Liver (tissue), 9 donors: Measurements from ENCODE around the gene MEFV. TPM values are rescaled to one million over a fixed set of nuclear protein-coding genes. Genes with fewer than 3 reads are reported as not detected.
"Not testable (repeated sequence)": the region's sequence is repeated elsewhere in the genome, so short reads cannot be mapped to it uniquely, and the experiment has no call there.

Experiments
- DNase-seq: peaks from one replicate; pipeline ENCODE4 v3.0.0-alpha.2; 2017; ENCODE audit warnings: low spot score
- H3K27ac ChIP-seq, 2 donors: one replicate each; pipeline ENCODE4 v1.7.0; 2013; ENCODE audit warnings: inconsistent platforms in 2 of 2, low read length in 2 of 2, control low read depth in 1 of 2, low read depth in 1 of 2, mild to moderate bottlenecking in 1 of 2
- H3K27me3 ChIP-seq, 4 donors: one replicate each; pipeline versions ENCODE4 v1.6.1 to v1.7.0; 2013; ENCODE audit warnings: low read length in 3 of 4, inconsistent platforms in 1 of 4, mild to moderate bottlenecking in 1 of 4, moderate library complexity in 1 of 4; ENCODE audit not compliant: control insufficient read depth in 4 of 4, insufficient read depth in 4 of 4
- H3K36me3 ChIP-seq, 4 donors: one replicate each; pipeline versions ENCODE4 v1.6.1 to v1.7.0; 2013; ENCODE audit warnings: low read length in 3 of 4, mild to moderate bottlenecking in 3 of 4, low read depth in 1 of 4, moderate library complexity in 1 of 4; ENCODE audit not compliant: control insufficient read depth in 4 of 4, insufficient read depth in 3 of 4
- H3K4me1 ChIP-seq, 4 donors: one replicate each; pipeline versions ENCODE4 v1.6.1 to v1.7.0; 2013; ENCODE audit warnings: low read length in 3 of 4, mild to moderate bottlenecking in 3 of 4, moderate library complexity in 1 of 4; ENCODE audit not compliant: control insufficient read depth in 4 of 4, insufficient read depth in 4 of 4
- H3K4me3 ChIP-seq, 3 donors: one replicate each; pipeline versions ENCODE4 v1.6.1 to v1.7.0; 2013; ENCODE audit warnings: low read length in 3 of 3, control low read depth in 1 of 3, low read depth in 1 of 3, mild to moderate bottlenecking in 1 of 3
- H3K9ac ChIP-seq, 2 donors: one replicate each; pipeline ENCODE4 v1.7.0; 2013; ENCODE audit warnings: low read length in 2 of 2, mild to moderate bottlenecking in 2 of 2, moderate library complexity in 2 of 2, control low read depth in 1 of 2, low read depth in 1 of 2
- H3K9me3 ChIP-seq, 4 donors: one replicate each; pipeline versions ENCODE4 v1.6.1 to v1.7.0; 2013; ENCODE audit warnings: low read length in 3 of 4; ENCODE audit not compliant: control insufficient read depth in 4 of 4
- HNF4A ChIP-seq, 2 donors: conservative IDR thresholded peaks; 2 replicates each; pipeline ENCODE4 v1.6.1; 2016; ENCODE audit warnings: antibody characterized with exemption in 2 of 2, mild to moderate bottlenecking in 2 of 2
- JUND ChIP-seq, 2 donors: IDR thresholded peaks; 2 replicates each; pipeline ENCODE4 v1.6.1; 2016; ENCODE audit warnings: antibody characterized with exemption in 2 of 2
- NR2F2 ChIP-seq: IDR thresholded peaks from 2 replicates; pipeline ENCODE4 v1.6.1; 2016; ENCODE audit warnings: antibody characterized with exemption
- REST ChIP-seq: IDR thresholded peaks from 2 replicates; pipeline ENCODE4 v1.6.1; 2016; ENCODE audit warnings: antibody characterized with exemption, mild to moderate bottlenecking
- RXRA ChIP-seq, 2 donors: IDR thresholded peaks; 2 replicates each; pipeline ENCODE4 v1.6.1; 2017 to 2018; ENCODE audit warnings: antibody characterized with exemption in 2 of 2, mild to moderate bottlenecking in 1 of 2
- whole genome bisulfite sequencing: extraction: QIAGEN DNeasy Blood & Tissue Kit; methylation state at CpG from one replicate; pipeline ENCODE4 v1.1.7; 2013; 5-methylcytosine and 5-hydroxymethylcytosine counted together
- polyA plus RNA-seq, 2 donors: library from polyadenylated mRNA; stranded (reverse) in 1 of 2; unstranded in 1 of 2; fragments of 200-250 nt in 1 of 2; fragments of >200 nt in 1 of 2; fragmentation: Nextera tagmentation in 1 of 2; extraction: Ambion mirVana in 1 of 2; gene quantifications; one replicate each; pipeline versions ENCODE4 v1.2.1 to v1.2.3, GENCODE V29; 2013 to 2015
- total RNA-seq, 2 donors: library from RNA; depleted of rRNA; stranded (reverse); fragments of >200 nt; gene quantifications; one replicate each; pipeline ENCODE4 v1.2.3, GENCODE V29; 2014
- TF ChIP-seq, protein P1 (sequence below): IDR thresholded peaks from 2 replicates; pipeline ENCODE4 v1.6.1; 2016; ENCODE audit warnings: antibody characterized with exemption
- TF ChIP-seq, protein P2 (sequence below): IDR thresholded peaks from 2 replicates; pipeline ENCODE4 v1.6.1; 2016; ENCODE audit warnings: antibody characterized with exemption
- donor health status: healthy.
- donor health status: healthy.
- donor health status: healthy.
- donor health status: healthy.
- donor health status: healthy.

Gene MEFV
- total and polyA plus RNA-seq, 4 donors = 0.33 to 3.3 (median 0.79) TPM

DNA sequence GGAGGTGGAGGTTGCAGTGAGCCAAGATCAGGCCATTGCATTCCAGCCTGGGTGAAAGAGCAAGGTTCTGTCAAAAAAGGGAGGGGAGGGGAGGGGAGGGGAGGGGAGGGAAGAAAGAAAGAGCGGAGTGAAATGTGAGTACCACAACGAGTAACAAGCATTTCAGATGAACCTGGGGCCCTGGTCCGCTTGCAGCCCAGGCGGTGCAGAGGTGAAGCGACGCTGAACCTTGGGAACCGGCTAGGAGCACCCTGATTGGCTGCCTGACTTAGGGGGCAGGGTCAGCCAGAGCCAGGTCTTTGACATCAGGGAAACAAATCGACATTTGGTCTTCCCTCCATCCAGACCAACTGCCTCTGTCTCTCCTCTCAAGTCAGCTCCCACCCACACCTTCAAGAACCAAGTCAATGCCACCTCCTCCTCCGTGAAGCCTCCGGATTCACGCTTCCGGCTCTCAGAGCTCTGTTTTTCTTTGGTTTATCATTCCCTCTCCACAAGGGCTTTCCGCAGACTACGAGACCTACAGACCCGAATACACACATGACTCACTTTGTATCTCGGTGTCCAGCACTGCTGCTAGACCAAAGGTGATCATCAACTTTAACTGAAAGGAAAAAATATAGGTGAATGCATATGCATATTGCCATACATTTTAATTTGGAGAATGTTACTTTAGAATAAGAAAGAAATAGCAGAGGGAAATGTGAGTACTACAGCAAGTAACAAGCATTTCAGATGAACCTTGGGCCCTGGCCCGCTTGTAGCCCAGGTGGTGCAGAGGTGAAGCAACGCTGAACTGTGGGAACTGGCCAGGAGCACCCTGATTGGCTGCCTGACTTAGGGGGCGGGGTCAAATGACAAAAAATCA lies 49.1 kb downstream of the MEFV start (continued):
- no peak for TF ChIP-seq REST

DNA sequence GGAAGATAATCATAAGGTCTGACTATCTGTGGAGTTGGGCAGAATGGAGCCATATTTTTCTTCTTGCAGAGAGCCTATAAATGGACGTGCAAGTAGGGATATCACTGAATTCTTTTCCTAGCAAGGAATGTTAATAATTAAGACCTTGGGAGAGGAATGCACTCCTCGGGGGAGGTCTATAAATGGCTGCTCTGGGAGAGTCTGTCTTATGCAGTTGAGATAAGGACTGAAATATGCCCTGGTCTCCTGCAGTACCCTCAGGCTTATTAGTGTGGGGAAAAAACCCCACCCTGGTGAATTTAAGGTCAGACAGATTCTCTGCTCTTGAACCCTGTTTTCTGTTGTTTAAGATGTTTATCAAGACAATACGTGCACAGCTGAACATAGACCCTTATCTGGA lies 50.5 kb downstream of the MEFV start:
- H3K27ac ChIP-seq, H3K4me1 ChIP-seq, H3K9ac ChIP-seq, DNase-seq, H3K27me3 ChIP-seq, H3K36me3 ChIP-seq, H3K4me3 ChIP-seq: not testable (repeated sequence)
- whole genome bisulfite sequencing = 59% methylated on average over 3 of the region's 3 CpGs
- H3K9me3 ChIP-seq = peaks cover 7 to 24% (median 14%) of the 10 kb centered on the region in 4 donors

DNA sequence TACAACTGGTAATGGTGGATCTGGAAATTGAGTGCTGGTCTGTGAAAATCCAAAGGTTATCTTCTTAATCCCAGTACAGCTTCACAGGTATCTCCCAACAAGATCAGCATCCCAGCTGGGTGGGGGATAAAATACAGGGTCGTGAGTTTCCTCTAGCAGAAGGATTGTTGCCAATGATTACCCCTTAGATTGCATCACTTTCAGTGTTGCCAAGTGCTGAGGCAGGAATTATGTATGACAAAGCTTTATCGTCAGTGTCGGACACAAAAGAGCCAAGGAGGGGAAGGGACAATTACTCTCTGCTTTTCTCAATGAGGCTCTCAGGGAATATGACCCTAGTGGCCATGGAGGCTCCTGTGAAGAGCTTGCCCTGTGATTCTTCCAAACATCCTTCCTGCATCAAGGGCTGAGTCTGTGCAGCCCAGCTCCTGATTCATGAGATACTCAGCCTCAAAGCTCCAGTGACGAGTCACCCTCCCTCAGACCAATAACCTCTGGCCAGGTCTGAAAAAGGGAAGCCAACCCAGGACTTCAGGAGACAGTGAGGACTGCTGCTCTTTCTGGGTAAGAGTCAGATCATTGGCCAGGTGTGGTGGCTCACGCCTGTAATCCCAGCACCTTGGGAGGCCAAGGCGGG lies 53.4 kb downstream of the MEFV start:
- no peak for DNase-seq

DNA sequence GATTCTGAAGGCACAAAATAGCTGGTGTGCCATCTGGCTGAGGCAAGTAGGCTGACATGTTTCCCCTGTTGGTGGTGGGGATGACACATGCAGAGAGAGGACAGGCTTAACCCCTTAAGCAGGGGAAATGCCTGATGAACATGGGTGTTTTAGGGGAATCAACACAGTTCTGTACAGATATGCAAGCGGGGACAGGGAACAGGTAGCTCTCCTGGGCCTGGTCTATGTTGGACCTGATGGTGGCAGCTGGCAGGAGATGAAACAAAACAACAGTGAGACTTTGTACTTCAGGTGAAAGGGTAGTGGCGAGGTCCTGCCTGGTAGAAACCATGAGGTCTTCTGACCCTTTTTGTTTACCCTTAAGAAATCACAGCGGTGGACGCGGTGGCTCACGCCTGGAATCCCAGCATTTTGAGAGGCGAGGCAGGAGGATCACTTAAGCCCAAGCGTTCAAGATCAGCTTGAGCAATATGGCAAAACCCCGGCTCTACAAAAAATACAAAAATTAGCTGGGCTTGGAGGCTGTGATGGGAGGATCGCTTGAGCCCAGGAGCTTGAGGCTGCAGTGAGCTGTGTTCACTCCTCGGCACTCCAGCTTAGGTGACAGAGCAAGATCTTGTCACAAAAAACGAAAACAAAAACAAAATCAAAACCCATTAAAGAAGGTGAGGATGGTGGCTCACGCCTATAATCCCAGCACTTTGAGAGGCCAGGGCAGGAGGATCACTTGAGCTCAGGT lies 57.9 kb downstream of the MEFV start:
- peaks cover 0 to 6% (median 2%) of the 10 kb centered on the region in 4 donors for H3K4me1 ChIP-seq
- TF ChIP-seq JUND (IDR thresholded peaks at IDR 0.05) (no peak), HNF4A (conservative IDR thresholded peaks at IDR 0.05) (peak; percentile 68 to 78)
- H3K4me3 ChIP-seq = no peak overlapping the region
- H3K9ac ChIP-seq = no peak overlapping the region
- no peak overlapping the region for H3K27ac ChIP-seq
- peaks cover 0 to 4% (median under 1%) of the 10 kb centered on the region in 4 donors for H3K27me3 ChIP-seq
- no peak for DNase-seq
- no peaks in the 10 kb centered on the region for H3K36me3 ChIP-seq
- 50% methylated on average over 13 of the region's 13 CpGs for WGBS
- peaks cover 0 to 10% (median 5%) of the 10 kb centered on the region in 4 donors for H3K9me3 ChIP-seq

More for the DNA sequence above, 53.4 kb downstream of the MEFV start:
- peaks cover 0 to 6% (median 2%) of the 10 kb centered on the region in 4 donors for H3K4me1 ChIP-seq
- peaks cover 6 to 20% (median 14%) of the 10 kb centered on the region in 4 donors for H3K9me3 ChIP-seq
- WGBS = 73% methylated on average over 6 of the region's 6 CpGs
- H3K9ac ChIP-seq = no peak overlapping the region
- no peak overlapping the region for H3K4me3 ChIP-seq
- no peak overlapping the region for H3K27ac ChIP-seq
- TF ChIP-seq, protein P1, sequence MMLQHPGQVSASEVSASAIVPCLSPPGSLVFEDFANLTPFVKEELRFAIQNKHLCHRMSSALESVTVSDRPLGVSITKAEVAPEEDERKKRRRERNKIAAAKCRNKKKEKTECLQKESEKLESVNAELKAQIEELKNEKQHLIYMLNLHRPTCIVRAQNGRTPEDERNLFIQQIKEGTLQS = no peak
- TF ChIP-seq HNF4A (conservative IDR thresholded peaks at IDR 0.05) = no peak
- TF ChIP-seq, protein P2, sequence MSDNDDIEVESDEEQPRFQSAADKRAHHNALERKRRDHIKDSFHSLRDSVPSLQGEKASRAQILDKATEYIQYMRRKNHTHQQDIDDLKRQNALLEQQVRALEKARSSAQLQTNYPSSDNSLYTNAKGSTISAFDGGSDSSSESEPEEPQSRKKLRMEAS = no peak
- no peak for TF ChIP-seq NR2F2
- TF ChIP-seq RXRA (IDR thresholded peaks at IDR 0.05) = no peak
- H3K27me3 ChIP-seq = no peaks in the 10 kb centered on the region
- no peaks in the 10 kb centered on the region for H3K36me3 ChIP-seq

- H3K9ac ChIP-seq, H3K4me3 ChIP-seq, H3K27me3 ChIP-seq, DNase-seq, H3K36me3 ChIP-seq, H3K27ac ChIP-seq, H3K4me1 ChIP-seq: not testable (repeated sequence)
- peaks cover 0 to 10% (median 6%) of the 10 kb centered on the region in 4 donors for H3K9me3 ChIP-seq
- 85% methylated on average over 3 of the region's 3 CpGs for WGBS
Observed at GRCh38 chr16:3197694-3198333, 58.6 kb downstream of the MEFV start.
